Measurements from ENCODE around the gene ZNF160.
A peak's percentile ranks its signal among the peaks of the same experiment; 100 is the strongest.
"Not testable (repeated sequence)": the region's sequence is repeated elsewhere in the genome, so short reads cannot be mapped to it uniquely, and the experiment has no call there.

The ZNF160 gene

DNA sequence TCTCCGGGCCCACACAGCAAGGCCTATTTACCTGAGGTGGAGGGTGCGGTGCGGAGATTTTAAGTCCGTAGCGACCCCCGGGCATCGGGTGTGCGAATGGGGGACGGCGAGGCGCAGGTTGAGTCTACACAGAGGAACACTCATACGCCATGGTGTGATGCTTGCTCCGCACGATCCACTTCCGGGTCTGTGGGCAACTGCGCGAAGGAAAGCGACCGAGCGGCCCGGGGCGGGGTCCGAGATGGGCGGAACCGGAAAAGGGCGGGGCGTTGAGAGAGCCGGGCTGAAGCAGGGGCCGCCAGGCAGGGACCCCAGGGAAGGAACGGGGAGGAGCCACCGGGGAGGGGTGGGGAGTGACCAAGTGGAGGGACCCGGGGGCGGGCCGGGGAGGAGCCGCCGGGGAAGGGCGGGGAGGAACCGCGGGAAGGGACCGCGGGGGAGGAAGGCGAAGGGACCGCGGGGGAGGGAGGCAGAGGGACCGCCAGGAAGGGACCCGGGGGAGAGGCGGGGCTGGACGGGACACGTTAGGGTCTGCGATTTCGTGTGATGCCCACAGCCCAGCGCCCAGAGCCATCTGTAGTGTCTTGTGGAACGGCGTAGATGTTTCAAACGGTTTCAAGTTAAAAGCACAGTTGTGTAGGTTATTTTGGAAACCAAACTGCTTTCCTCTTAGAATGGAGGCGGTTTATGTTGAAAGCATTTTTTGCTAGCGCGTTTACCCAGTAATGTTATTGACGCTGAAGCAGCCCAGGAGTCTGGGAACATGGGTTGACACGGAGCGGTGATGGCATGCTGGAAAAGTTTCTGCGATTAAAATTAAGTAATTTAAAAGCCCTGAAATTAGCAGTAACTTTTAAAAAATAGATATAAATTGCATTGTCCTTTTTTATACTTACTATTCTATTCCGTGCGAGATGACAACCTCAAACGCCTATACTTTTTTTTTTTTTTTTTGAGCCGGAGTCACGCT is at the start of gene ZNF160:
TSS of gene ZNF160 (minus strand) at position 189 of the 970 bp plus-strand sequence. CDS start 17,146 bp downstream, outside the sequence.
- peak; percentile 100 for DNase-seq

DNA sequence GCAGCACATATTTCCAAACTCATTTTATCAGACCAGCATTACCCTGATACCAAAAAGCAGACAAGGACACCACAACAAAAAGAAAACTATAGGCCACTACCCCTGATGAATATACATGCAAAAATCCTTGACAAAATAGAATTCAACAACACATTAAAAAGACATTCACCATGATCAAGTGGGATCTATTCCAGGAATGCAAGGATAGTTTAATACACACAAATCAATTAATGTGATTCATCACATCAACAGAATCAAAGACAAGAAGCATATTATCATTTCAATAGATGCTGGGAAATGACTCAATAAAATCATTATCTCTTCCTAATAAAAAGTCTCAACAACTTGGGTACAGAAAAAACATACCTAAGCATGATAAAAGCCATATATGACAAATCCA is 44.4 kb upstream of the ZNF160 start:
- no peak for DNase-seq

DNA sequence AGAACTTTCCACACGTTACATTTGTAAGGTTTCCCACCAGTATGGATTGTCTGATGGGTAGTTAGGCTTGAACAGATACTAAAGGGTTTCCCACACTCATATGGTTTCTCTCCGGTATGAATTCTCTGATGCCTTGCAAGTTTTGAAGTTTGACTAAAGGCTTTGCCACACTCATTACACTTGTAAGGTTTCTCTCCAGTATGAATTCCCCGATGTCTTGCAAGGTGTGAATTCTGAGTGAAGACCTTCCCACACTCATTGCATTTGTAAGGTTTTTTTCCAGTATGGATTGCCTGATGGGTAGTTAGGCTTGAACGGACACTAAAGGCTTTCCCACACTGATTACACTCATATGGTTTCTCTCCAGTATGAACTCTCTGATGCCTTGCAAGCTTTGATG is 37.1 kb upstream of the ZNF160 start:
- DNase-seq = no peak

DNA sequence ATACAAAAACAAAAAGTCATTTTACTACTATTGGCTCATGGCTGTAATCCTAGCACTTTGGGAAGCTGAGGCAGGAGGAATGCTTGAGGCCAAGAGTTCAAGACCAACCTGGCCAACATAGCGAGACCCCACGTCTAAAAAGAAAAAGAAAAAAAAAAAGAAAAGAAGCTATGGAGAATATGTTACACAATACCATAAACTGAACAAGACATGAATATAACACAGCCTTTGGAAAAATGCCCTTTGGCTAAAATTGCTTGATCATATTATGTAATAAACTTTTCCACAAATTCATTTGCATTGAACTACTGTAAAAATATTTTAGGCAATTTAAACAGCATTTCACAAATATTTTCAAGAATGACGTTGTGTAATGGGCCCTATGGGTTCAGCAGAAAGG is 33.2 kb upstream of the ZNF160 start:
- no peak for DNase-seq

DNA sequence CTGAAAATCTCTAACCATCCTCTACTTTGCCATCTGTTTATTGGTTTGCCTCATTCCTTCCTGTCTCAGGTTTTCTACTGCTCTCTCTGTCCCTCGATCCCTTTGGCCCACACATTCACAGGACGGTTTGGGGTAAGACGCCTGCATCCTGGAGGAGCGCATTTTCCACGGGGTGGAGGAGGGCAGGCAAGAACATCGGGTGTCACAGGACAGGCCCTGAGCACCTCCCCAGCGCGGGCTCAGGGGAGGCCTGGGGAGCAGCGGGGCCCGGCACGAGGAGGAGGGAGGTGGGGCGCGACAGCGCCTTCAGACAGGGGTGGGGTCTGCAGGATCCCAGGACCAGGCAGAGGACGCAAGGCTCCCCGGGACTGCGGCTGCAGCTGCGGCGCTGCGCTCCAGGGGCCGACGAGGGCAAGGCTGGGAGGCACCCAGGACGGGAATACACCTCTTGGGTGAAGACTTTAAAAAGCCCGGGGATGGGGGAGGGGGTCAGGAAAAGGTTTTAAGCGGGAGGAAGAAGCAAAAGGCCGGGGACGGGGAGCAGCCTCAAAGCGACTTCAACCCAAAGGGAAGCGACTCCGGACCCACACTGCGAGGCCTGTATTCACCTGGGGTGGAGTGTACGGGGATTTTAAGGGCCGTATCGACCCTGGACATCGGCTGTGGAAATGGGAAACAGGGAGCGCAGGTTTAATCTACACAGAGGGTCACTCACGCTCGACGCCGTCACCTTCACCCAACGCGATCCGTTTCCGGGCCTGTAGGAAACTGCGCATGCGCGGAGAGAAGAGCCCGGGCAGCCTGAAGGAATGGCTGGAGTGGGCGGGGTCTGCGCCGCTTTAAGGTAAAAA is 29.1 kb upstream of the ZNF160 start, which contains the start of gene ZNF415:
TSS of gene ZNF415 (minus strand) at position 770 of the 851 bp plus-strand sequence. CDS start 10,234 bp downstream, outside the sequence.
- DNase-seq = peak; percentile 66

DNA sequence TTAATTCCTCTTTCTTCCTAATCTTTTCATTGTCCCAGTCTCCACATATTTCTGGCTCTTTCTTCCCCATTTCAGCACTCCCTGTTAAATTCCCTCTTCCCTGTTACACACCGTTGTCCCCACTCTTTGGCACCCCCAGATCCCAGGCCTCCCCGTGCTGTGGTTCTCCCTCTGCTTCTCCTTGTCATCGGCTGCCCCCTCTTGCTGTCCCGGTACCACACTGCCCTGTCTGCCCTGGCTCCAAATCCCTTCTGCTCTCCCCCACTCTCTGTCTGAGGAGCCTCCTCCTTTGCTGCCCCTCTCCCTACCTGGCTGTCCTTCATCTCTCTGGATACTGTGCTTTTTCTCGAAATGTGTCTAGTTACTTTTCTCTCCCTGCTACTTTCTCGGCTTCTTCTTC is 28.5 kb upstream of the ZNF160 start:
- DNase-seq = no peak

DNA sequence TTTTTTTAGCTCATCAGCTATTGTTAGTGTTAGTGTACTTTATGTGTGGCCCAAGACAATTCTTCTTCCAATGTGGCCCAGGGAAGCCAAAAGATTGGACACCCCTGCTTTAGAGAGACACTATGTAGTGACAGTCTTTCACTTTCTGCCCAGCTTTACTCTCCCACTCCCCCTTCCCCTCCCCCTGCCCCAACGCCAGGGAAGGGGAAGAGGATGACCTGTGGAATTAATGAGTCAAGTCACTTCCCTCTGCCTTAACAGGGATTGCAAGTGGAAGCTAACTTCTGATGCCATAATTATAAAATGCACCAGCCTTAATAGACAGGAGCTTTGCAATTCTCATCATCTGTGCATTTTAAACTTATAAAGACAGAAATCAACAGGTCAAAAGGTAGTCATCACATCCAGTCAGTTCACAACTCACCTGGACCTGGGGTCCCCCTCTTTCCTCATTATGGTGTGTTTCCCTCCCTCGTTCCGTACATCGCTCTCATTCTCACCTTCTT is 27.9 kb upstream of the ZNF160 start:
- no peak for DNase-seq

DNA sequence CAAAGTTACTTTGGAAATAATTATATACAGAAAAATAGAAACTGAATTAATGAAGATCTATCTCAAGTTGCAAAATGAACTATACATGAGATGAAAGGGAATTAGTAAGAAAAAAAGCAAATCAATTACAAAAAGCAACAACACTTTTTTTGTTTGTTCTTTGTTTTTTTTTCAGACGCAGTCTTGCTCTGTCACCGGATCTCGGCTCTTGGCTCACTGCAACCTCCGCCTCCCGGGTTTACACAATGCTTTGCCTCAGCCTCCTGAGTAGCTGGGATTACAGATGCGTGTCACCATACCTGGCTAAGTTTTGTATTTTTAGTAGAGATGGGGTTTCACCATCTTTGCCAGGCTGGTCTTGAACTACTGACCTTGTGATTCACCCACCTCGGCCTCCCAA is 27.3 kb upstream of the ZNF160 start:
- no peak for DNase-seq

DNA sequence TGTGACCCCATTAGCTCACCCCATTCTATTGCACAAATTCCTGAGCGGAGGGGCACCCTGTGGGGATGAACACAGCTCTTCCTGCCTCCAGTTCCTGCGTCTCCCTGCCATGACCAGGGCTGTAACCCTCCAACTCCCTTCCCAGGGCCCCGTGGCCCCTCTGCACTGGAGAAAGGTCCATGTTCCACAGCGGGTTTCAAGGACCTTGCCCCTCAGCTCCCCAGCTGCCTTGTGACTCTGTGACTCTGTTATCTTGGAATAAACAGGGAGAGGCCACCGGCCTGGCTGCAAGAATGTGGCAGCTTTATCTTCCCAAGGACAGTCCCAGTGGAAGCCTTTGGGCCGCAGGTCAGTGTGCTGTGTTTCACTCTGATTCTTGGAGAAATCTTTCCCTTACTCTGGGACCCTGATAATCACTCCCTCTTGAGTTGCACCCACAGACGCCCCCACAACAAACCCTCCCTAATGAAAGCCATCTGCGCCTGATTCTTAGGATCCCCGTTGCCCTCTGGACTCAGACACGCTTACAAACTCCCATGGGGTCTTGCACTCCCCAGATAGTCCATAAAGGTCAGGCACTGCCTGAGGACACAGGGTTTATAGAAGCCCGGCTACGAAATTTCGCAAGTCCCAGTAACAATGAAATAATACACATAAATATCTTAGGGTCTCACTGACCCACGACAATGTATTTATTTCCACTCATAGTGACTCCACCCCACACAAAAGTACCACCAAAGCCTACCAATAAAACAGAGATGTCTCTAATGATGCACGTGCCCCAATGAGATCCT is 23.7 kb upstream of the ZNF160 start:
- not testable (repeated sequence) for DNase-seq

DNA sequence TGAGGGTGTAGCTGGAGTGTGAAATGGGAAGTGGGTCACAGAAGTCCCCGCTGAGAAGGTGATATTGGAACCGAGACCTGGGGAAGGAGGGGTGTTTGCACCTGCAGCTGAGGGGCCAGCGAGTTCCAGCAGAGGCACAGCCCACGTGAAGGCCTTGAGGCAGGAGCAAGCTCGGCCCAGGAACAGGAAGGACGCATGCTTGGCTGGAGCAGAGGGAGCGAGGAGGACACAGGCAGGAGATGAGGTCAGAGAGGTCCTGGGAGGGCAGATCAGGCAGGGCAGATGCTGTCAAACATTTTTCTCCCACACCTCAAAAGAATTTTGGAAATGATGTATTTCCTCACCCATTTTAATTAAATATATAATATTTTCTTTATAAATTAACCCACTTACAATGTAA is 20.2 kb upstream of the ZNF160 start:
- no peak for DNase-seq

DNA sequence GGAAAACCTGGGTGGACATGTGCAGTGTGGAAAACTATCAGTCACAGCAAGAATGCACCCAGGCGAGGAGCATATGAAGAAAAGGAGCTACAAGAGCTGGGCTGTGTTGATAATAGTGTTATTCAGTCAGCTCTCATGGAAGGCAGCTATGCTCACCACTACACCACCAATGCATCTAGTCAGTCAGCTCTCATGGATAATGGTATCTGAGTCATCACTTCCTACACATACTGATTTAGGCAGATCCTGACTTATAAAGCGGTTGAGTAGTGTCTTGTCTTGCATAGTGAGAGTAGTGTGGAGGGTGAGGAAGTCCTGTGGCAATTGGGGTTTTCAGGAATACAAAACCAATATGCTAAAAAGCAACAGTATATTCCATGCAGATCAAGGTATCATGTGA is 9.1 kb upstream of the ZNF160 start:
- no peak for DNase-seq

DNA sequence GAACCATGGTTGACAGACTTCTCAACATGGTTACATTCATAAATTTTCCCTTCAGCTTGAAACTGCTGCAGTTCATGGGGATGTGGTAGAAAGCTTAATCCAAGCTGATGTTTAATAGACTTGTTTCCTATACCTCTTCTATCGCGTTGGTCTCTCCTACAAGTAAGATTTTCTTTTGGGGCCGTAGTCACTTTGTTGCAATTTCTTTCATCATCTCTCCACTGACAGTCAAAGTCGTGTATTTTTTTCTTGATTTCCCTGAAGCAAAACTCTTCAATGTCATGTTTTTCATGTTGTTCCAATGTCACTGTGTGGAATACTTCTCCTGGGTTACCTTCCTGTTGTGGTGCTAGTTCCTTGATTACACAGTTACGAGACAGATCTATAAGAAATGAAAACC is 6.3 kb upstream of the ZNF160 start:
- DNase-seq = no peak

DNA sequence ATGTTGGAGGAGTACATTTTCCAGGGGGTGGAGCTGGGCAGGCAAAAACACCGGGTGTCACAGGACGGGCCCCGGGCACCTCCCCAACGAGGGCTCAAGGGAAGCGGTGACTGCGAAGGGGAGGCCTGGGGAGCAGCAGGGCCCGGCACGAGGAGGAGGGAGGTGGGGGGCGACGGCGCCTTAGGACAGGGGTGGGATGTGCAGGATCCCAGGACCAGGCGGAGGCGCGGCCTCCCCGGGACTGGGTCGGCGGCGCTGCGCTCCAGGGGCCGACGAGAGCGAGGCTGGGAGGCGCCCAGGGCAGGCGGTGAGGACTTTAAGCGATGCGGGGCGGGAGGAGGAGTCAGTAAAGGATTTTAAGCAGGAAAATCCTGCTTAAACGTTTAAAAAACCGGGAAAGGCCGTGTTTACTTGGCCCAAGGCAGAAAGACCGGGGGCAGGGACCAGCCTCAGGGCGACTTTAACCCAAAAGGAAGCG is 427 bp downstream of the ZNF160 start:
- peak; percentile 68 for DNase-seq

DNA sequence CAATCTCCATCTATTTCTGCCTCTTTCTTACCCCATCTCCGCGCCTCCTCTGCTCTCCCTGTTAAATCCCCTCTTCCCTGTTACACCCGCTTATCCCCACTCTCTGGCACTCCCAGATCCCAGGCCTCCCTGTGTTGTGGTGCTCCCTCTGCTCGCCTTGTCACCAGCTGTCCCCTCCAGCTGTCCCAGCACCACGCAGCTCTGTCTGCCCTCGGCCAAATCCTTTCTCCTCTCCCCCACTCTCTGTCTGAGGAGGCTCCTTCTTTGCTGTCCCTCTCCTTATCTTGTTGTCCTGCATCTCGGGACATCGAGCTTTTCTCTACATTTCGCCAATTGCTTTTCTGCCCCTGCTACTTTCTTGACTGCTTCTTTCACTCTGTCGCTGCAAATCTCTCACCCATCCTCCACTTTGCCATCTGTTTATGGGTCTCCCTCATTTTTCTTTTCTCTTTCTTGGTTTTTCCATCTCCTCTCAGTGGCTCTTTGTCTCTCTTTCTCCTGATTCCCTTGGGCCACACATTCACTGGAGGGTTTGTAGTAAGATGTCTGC is 941 bp downstream of the ZNF160 start:
- no peak for DNase-seq

DNA sequence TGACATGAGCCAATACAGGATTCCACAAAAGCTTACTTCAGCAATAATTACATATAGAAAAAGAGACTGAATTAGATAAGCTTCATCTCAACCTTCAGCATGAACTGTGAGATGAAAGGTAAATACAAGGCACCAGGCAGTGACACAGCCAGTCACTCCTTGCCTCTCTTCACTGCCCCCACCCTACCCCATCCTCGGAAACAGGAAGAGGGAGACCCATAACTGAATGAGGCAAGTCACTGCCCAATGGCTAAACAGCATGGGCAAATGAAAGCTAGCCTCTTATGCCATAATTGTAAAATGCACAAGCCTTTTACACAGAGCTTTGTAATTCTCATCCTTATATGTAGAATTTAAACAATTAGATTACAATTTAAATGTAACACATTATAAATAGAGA is 1.7 kb downstream of the ZNF160 start:
- DNase-seq = no peak

DNA sequence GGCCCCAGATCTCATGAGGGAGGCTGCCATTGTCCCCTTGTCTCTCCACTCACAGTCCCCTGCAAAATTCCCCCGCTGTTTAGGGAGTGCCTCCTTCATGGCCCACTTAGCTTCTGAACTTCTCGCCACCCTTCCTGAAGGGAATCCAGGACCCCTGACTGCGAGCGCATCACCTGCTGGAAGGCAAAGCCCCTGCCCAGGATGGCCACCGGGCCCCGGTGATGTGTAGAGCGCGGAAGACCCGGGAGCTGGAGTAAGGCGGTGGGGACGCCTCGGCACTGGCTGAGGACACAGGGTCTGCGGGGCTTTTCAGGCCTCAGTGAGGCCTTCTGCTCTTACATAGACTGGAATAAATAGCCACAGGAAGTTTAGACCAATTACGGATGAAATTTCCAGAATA is 4.7 kb downstream of the ZNF160 start:
- not testable (repeated sequence) for DNase-seq

DNA sequence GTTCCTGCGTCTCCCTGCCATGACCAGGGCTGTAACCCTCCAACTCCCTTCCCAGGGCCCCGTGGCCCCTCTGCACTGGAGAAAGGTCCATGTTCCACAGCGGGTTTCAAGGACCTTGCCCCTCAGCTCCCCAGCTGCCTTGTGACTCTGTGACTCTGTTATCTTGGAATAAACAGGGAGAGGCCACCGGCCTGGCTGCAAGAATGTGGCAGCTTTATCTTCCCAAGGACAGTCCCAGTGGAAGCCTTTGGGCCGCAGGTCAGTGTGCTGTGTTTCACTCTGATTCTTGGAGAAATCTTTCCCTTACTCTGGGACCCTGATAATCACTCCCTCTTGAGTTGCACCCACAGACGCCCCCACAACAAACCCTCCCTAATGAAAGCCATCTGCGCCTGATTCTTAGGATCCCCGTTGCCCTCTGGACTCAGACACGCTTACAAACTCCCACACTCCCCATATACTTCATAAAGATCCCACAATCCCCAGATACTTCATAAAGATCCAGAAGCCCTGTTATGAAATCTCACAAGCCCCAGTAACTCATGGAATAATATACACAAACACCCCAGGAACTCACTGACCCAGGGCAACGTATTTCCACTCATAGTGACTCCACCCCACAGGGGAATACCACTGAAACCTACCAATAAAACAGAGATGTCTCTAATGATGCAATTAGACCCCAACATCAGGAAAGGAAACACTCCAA is 6.1 kb downstream of the ZNF160 start:
- DNase-seq = not testable (repeated sequence)

DNA sequence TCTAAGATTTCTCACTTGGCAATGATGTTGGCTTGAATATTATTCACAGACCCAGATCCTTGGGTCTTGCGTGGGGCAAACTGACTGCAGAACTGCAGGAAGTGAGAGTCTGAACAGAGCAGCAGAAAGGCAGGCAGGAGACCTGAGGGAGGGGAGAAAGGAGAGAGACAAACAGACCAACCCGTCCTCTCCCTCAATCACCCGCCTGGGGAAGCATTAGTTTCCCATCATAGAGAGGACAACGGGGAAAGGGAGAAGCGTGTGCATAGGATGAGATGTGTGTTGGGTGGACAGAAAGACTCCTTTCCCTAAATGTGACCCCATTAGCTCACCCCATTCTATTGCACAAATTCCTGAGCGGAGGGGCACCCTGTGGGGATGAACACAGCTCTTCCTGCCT is 6.6 kb downstream of the ZNF160 start:
- not testable (repeated sequence) for DNase-seq

DNA sequence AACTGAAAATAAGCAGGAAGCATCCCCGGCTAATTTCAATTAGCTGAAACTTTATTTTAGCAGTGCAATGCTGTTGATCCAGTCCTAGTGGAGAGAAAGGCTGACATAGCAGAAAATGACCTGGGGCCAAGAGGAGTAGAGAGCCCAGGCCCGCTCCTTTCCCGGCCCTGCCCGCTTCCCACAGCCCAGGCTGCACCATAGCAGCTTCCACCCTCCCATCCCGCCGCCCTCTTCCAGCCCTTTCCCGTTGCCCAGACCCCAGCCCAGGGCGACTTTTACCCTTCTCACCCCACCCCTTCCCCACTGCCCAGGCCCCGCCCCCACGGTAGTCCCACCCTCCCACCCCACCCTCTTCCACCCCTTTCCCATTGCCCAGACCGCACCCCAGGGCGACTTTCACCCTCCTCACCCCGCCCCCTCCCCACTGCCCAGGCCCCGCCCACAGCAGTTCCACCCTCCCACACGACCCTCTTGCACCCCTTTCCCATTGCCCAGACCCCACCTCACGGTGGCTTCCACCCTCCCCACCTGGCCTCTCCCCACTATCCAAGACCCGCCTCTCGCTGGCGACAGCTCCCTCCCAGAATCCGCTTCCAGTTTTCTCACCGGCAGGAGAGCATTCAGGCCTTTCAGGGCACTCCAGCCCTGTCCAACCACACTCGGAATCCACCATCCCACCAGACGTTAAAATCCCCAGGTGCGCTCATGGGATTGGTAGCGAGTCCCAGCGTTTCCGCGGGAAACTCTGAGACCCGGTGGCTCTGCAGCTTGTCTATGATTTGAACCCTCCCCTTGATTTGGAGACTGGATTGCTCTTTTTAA is 8.3 kb downstream of the ZNF160 start:
- no peak for DNase-seq

DNA sequence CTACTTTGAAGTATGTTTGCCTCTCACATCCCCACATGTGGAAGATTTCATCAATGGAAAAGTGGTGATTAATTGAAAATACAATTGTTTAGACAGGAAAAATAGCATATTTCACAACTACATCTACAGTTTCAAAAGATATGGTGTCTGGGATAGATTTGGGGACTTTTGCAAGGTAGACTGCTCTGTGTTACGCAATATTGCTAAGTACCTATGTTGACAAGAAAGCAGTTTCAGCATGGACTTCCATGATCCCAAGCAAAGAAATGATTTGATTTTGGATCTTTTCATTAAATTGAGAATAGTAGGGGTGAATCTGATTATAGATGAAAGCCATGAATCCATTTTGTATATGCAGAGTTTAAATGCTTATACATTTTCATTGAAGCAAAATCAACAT is 10.5 kb downstream of the ZNF160 start:
- no peak for DNase-seq
